Measurements from ENCODE around the gene IFIT2.

DNA sequence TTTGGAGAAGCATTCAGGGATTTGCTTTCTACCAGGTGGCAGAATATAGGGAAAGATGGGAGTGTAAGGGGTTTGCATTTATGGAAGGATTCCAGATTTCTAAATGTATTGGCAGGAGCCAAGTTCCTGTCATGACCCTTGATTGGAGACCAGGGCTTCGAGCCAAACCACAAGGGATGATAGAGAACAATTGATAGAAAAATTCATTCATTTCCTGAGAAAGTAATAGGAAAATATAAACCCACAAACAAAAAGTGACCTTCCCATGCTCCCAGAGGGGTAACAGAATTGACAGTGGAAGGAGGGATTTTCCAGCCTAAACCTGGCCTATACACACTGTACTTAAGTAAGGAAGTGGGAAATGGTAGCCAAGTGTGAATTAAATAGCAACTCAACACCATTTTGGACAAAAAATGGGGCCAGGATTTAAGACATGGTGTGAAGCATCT lies 22.4 kb upstream of the IFIT2 start:
- TF ChIP-seq, protein P1, sequence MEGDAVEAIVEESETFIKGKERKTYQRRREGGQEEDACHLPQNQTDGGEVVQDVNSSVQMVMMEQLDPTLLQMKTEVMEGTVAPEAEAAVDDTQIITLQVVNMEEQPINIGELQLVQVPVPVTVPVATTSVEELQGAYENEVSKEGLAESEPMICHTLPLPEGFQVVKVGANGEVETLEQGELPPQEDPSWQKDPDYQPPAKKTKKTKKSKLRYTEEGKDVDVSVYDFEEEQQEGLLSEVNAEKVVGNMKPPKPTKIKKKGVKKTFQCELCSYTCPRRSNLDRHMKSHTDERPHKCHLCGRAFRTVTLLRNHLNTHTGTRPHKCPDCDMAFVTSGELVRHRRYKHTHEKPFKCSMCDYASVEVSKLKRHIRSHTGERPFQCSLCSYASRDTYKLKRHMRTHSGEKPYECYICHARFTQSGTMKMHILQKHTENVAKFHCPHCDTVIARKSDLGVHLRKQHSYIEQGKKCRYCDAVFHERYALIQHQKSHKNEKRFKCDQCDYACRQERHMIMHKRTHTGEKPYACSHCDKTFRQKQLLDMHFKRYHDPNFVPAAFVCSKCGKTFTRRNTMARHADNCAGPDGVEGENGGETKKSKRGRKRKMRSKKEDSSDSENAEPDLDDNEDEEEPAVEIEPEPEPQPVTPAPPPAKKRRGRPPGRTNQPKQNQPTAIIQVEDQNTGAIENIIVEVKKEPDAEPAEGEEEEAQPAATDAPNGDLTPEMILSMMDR (conservative IDR thresholded peaks at IDR 0.05) = no peak
- TF ChIP-seq ZFX (IDR thresholded peaks at IDR 0.05) = no peak

Data from C4-2B (cell line).